ENCODE data around the gene CFD. TPM values are rescaled to one million over a fixed set of nuclear protein-coding genes. Genes with fewer than 3 reads are reported as not detected.

CFD gene
- polyA plus RNA-seq, 1 donor (not counting 4 experiments of a cell fraction or from before 2014, with no cell fraction given), result 0.47 TPM

GRCh38 chr19:850221-850978 is 9.1 kb upstream of the CFD start:
- Histone ChIP-seq H3K4me3 (ENCODE audit: control insufficient read depth in 2 of 3, extremely low read depth in 1 of 3, insufficient read depth in 2 of 3, low read depth in 1 of 3, low read length in 3 of 3) (no peak overlapping the region), H3K79me2 (ENCODE audit: control insufficient read depth, insufficient read depth, low read length) (no peaks in the 10 kb centered on the region), H3K9me3 (ENCODE audit: control insufficient read depth, low read depth, low read length) (no peaks in the 10 kb centered on the region), H3K27me3 (ENCODE audit: control insufficient read depth, extremely low read depth, insufficient read depth, low read length) (peaks cover 53% of the 10 kb centered on the region), H3K27ac (ENCODE audit: control insufficient read depth, insufficient read depth, low read length) (no peak overlapping the region), H3K4me2 (ENCODE audit: control insufficient read depth, extremely low read depth, insufficient read depth, low read depth, low read length) (no peak overlapping the region), H2AFZ (ENCODE audit: control insufficient read depth, low read length) (no peak overlapping the region), H3K9me1 (ENCODE audit: control insufficient read depth, extremely low read depth, insufficient read depth, low read length) (no peaks in the 10 kb centered on the region), H3K4me1 (ENCODE audit: control insufficient read depth, extremely low read depth, insufficient read depth, low read length) (peaks cover 4% of the 10 kb centered on the region), H3K9ac (ENCODE audit: control insufficient read depth, extremely low read depth, insufficient read depth, low read length) (no peak overlapping the region), H3K36me3 (ENCODE audit: control insufficient read depth in 2 of 2, extremely low read depth in 1 of 2, insufficient read depth in 2 of 2, low read length in 2 of 2) (no peaks in the 10 kb centered on the region), H4K20me1 (ENCODE audit: control insufficient read depth, extremely low read depth, insufficient read depth, low read length) (peaks cover 4% of the 10 kb centered on the region)
- dilution Hi-C loops (cut with MboI; ENCODE audit: extremely low pct_ligation_motif_present, low sequenced_read_pairs), result no loop called here
- DNase-seq (ENCODE audit: low read depth, low spot score), result no peak
- no peak for FAIRE-seq
- no peak for TF ChIP-seq EZH2 (IDR thresholded peaks at IDR 0.05; ENCODE audit: low read length)
- TF ChIP-seq CTCF (optimal IDR thresholded peaks at IDR 0.05 in 1 of 3, IDR thresholded peaks at IDR 0.05 in 1 of 3, conservative IDR thresholded peaks at IDR 0.05 in 1 of 3; ENCODE audit: extremely low read depth in 1 of 3, insufficient read depth in 2 of 3, low read length in 3 of 3), result no peak

DNA sequence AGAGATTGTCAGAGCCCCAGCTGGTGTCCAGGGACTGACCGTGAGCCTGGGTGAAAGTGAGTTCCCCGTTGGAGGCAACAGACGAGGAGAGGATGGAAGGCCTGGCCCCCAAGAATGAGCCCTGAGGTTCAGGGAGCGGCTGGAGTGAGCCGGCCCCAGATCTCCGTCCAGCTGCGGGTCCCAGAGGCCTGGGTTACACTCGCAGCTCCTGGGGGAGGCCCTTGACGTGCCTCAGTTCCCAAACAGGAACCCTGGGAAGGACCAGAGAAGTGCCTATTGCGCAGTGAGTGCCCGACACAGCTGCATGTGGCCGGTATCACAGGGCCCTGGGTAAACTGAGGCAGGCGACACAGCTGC is 8.5 kb upstream of the CFD start:
- DNase-seq (ENCODE audit: low read depth, low spot score), result no peak
- no peak overlapping the region for H3K4me2 ChIP-seq (ENCODE audit: control insufficient read depth, extremely low read depth, insufficient read depth, low read depth, low read length)
- no peaks in the 10 kb centered on the region for H3K9me1 ChIP-seq (ENCODE audit: control insufficient read depth, extremely low read depth, insufficient read depth, low read length)
- no peak for FAIRE-seq
- no peak overlapping the region for H2AFZ ChIP-seq (ENCODE audit: control insufficient read depth, low read length)
- H3K4me1 ChIP-seq (ENCODE audit: control insufficient read depth, extremely low read depth, insufficient read depth, low read length), result peaks cover 4% of the 10 kb centered on the region
- no peaks in the 10 kb centered on the region for H3K36me3 ChIP-seq (ENCODE audit: control insufficient read depth in 2 of 2, extremely low read depth in 1 of 2, insufficient read depth in 2 of 2, low read length in 2 of 2)
- no peaks in the 10 kb centered on the region for H3K9me3 ChIP-seq (ENCODE audit: control insufficient read depth, low read depth, low read length)
- dilution Hi-C loops (cut with MboI; ENCODE audit: extremely low pct_ligation_motif_present, low sequenced_read_pairs), result no loop called here
- H3K79me2 ChIP-seq (ENCODE audit: control insufficient read depth, insufficient read depth, low read length), result no peaks in the 10 kb centered on the region
- peaks cover 4% of the 10 kb centered on the region for H4K20me1 ChIP-seq (ENCODE audit: control insufficient read depth, extremely low read depth, insufficient read depth, low read length)
- H3K4me3 ChIP-seq (ENCODE audit: control insufficient read depth in 2 of 3, extremely low read depth in 1 of 3, insufficient read depth in 2 of 3, low read depth in 1 of 3, low read length in 3 of 3), result no peak overlapping the region
- no peak overlapping the region for H3K9ac ChIP-seq (ENCODE audit: control insufficient read depth, extremely low read depth, insufficient read depth, low read length)
- no peak for TF ChIP-seq EZH2 (IDR thresholded peaks at IDR 0.05; ENCODE audit: low read length)
- no peak for TF ChIP-seq CTCF (optimal IDR thresholded peaks at IDR 0.05 in 1 of 3, IDR thresholded peaks at IDR 0.05 in 1 of 3, conservative IDR thresholded peaks at IDR 0.05 in 1 of 3; ENCODE audit: extremely low read depth in 1 of 3, insufficient read depth in 2 of 3, low read length in 3 of 3)
- H3K27ac ChIP-seq (ENCODE audit: control insufficient read depth, insufficient read depth, low read length), result no peak overlapping the region
- peaks cover 48% of the 10 kb centered on the region for H3K27me3 ChIP-seq (ENCODE audit: control insufficient read depth, extremely low read depth, insufficient read depth, low read length)
